ENCODE results near the gene FAM219B.

Gene FAM219B

DNA sequence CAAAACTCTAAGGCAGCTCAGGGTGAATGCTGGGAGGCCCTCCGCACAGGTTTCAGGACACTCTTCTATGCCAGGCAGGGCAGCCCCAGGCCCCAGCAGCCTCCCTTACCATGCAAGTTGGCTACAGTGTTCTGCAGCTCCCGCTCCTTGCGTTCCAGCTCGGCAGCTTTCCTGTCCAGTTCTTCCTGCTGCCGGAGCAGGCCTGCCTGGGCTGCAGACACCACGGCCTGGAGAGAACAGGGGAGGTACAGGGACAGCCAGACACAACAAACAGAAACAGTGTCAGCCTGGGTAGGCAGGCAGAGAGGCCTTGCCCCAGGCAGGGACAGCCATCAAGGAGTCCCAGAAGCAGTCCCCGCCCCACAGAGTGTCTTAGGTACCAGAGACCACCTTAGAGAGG is 54.7 kb downstream of the FAM219B start:
- FAIRE-seq = no peak

DNA sequence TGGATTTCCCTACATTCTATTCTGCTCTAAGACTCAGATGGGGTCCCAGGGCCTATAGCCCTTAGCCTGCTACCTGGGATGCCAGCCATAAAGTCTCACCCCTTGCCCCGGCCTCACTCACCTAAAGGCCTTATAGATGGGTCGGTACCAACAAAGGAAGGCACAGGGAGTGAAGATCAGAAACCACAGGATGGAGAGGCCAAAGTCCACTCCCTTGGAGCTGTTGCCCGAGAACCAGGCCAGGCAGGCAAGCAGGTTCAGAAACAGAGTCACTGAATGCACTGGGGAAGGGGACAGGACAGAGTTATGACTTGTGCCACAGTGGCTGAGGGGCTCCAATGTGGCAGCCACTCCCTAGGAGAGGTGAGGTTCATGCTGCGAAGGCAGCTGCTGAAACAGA is 56.3 kb downstream of the FAM219B start:
- FAIRE-seq (no peak), DNase-seq (ENCODE audit: insufficient read length, low spot score) (no peak)

More for the DNA sequence above, 54.7 kb downstream of the FAM219B start:
- DNase-seq (ENCODE audit: insufficient read length, low spot score) = no peak

Measured in HTR-8/SVneo (cell line).